Measurements from ENCODE around the gene ZFP91.
"Not testable (repeated sequence)": the region's sequence is repeated elsewhere in the genome, so short reads cannot be mapped to it uniquely, and the experiment has no call there.

The ZFP91 gene, protein sequence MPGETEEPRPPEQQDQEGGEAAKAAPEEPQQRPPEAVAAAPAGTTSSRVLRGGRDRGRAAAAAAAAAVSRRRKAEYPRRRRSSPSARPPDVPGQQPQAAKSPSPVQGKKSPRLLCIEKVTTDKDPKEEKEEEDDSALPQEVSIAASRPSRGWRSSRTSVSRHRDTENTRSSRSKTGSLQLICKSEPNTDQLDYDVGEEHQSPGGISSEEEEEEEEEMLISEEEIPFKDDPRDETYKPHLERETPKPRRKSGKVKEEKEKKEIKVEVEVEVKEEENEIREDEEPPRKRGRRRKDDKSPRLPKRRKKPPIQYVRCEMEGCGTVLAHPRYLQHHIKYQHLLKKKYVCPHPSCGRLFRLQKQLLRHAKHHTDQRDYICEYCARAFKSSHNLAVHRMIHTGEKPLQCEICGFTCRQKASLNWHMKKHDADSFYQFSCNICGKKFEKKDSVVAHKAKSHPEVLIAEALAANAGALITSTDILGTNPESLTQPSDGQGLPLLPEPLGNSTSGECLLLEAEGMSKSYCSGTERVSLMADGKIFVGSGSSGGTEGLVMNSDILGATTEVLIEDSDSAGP

GRCh38 chr11:58578635-58579191, at the start of gene ZFP91:
ZFP91 (plus strand) TSS chr11:58579063; CDS start chr11:58579282, 219 bp downstream.
- peak; percentile 98 for DNase-seq (ENCODE audit: low read depth)

GRCh38 chr11:58530236-58530635, 48.6 kb upstream of the ZFP91 start:
- DNase-seq (ENCODE audit: low read depth), result no peak

- no peak for DNase-seq (ENCODE audit: low read depth)
These were observed 47.0 kb upstream of the ZFP91 start for GRCh38 chr11:58531865-58532341.

DNA sequence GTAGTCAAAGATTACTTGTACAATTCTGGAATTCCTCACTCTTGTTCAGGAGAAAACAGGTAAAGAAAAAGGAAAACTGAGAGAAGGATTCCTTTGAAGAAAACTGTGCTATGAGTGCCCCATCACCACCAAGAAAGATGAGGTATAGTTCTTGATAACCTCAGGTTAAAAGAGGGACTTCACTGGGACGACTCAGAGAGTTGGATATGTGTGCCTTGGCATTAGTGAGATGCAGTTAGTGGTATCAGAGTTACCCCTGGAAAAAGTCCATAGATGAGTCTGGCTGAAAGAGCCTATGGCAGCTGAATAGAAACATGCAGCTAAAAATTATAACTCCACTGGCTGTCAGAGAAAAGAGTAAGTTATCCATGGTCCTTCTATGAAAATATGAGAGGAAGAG, 32.0 kb upstream of the ZFP91 start:
- DNase-seq (ENCODE audit: low read depth), result no peak

GRCh38 chr11:58549644-58550043, 29.2 kb upstream of the ZFP91 start:
- no peak for DNase-seq (ENCODE audit: low read depth)

GRCh38 chr11:58560842-58561241, 18.0 kb upstream of the ZFP91 start:
- no peak for DNase-seq (ENCODE audit: low read depth)

DNA sequence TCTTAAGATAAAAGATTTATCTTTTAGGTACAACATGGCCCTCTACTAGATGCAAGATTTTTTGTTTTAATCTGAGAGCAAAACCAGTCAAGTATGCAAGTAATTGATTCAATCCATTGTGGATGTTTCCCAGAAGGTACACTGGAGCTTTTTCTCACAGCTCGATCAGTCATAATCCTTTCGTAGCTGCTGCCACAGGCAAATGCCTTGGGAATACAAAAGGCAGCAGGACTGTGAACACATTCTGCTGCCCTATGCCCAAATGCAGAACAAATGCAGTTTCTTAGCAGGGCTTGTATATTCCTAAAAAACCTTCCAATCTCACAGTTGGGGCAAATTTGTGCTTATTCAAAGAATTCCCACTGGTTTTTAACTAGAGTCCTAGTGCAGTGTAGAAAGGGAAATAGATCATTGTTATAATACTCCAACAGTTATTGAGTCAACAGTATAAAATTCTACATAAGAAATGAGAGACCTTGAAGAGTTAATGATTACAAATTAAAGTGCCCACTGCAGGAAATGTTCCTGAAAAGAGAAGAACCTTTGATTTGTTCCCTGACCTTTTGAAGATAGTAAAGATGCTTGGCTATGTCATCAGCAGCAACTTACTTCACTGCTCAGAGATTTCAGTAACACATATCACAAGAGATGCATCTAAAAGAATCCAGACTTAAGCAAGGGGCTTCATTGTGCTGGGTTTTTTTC, 17.3 kb upstream of the ZFP91 start:
- no peak for DNase-seq (ENCODE audit: low read depth)

DNA sequence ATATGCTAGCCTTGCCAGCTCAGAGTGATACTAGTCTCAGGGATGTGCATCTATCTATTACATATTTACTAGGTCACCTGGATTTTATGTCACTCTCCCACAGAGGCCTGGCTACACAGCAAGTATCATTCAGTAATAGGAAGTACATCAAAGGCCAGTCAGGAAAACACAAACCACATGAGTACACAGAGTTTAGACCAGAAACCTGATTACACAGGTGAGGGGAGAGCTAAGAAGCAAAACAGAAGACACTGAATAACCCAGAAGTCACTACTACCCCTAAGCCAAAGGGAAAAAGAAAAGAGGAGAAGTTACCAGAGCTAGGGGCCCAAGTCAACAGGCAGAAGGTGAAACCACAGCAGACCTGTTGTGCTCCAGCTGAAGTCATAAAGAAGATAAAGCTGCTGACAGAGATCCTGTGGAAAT, 16.5 kb upstream of the ZFP91 start:
- DNase-seq (ENCODE audit: low read depth), result no peak

- DNase-seq (ENCODE audit: low read depth), result no peak
These were observed 14.6 kb upstream of the ZFP91 start for GRCh38 chr11:58564231-58564630.

DNA sequence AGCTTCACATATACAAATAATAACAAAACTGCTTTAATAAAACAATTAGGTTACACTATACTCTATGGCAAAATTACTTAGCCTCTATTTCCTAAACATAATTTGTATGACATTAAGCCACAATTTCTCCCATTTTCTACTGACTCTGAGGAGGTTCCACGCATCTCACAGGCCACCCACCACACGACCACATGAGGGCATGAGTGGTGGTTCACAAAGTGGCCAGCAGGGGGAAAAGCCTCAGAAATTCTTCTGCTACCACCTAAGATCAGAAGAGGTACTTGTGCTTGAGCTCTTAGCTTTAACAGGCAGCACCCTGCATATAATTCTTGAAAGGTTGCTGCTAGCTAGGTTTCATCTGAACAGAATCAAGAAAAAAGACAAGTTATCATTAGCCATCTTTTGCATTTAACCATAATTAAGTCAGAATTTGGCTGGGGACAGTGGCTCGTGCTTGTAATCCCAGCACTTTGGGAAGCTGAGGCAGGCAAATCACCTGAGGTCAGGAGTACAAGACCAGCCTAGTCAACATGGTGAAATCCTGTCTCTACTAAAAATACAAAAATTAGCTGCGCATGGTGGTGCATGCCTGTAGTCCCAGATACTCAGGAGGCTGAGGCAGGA, 10.9 kb upstream of the ZFP91 start:
- peak; percentile 42 for DNase-seq (ENCODE audit: low read depth)

- DNase-seq (ENCODE audit: low read depth), result not testable (repeated sequence)
These were observed 6.0 kb upstream of the ZFP91 start for GRCh38 chr11:58572906-58573305.

GRCh38 chr11:58573451-58574104, 5.3 kb upstream of the ZFP91 start:
- peak; percentile 81 for DNase-seq (ENCODE audit: low read depth)

- DNase-seq (ENCODE audit: low read depth), result peak; percentile 82
These were observed 4.0 kb upstream of the ZFP91 start for GRCh38 chr11:58574881-58575280.

DNA sequence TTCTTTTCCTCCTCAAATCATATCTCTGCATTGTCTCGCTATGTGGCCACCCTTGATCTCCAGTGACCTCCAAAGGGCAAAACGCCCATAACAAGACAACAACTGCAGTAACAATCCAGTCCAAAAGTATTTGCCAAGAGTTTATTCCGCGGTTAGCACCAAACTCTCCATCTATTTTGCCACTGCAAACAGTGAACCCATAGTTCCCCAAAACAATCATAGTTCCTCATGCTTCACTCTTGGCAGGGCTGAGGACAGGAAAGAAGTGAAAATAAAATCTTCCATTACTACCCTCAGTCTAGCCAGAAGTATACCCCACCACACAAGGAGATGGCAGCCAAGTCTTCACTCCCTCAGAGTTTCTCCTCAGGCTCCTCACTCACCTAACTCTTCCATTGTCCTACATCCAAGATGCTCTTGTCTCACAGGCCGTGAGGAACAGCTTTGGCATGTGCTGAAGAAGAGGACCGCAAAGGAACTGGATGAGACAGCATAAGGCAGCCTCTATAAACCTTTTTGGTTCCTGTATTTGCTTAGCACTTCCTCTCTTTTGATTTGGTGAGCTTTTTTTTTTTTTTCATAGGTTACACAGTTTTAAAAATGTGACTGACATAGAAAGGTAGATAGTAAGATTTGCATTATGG, 3.4 kb upstream of the ZFP91 start, which contains the start of gene LPXN:
TSS of gene LPXN (minus strand) at position 480 of the 644 bp plus-strand sequence. CDS start at position 396, 84 bp downstream.
- DNase-seq (ENCODE audit: low read depth), result peak; percentile 39

DNA sequence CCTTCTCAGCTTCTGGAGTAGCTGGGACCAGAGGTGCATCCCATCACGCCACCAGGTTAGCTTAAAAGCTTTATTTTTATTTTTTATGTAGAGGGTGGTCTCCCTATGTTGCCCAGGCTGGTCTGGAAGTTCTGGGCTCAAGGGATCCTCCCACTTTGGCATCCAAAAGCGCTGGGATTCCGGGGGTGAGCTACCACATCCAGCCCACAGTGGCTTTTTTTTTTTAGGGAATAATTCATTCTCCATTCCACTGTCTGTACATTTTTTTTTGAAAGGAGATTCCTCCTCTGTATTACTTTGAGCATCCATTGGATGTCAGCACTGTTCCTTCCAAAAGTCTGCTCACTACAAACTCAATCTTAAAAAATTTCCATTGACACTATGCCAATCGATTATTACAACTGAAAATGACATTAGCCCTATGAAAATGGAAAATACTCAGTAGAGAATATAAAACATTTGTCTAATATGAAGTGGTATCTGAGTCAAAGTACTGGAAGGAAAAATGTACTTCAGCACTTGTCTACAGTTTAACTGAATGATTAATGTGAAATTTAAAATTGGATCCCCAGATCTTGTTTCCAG, 1.9 kb upstream of the ZFP91 start:
- DNase-seq (ENCODE audit: low read depth), result peak; percentile 42

DNA sequence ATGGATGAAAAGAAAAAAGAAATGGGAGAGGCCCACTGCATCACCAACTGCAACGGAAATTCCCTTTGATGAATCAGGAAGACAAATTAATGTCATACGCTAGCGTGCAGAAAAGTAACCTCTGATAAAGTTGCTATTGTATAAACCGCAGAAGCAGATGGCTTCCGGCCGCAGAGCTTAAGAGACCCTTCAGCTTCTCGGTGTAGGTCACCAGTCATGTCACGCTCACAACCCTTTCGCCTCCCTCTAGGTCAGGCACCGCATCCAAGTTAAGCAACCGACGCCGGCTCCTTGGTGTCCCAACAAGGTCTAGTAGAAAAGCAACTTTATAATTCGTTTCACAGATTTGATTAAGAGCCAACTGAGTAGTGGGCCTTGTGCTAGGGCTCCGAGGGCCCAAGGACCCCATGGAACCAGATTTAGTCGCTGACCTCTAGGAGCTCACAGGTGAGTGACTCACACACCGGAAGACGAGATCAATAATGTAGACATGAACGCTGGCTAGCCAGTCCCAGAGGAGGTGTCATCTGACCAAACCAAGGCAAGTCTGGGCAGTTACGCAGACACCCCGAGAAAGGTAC, 1.2 kb upstream of the ZFP91 start:
- peak; percentile 70 for DNase-seq (ENCODE audit: low read depth)

GRCh38 chr11:58578136-58578634, 678 bp upstream of the ZFP91 start:
- DNase-seq (ENCODE audit: low read depth), result peak; percentile 98

DNA sequence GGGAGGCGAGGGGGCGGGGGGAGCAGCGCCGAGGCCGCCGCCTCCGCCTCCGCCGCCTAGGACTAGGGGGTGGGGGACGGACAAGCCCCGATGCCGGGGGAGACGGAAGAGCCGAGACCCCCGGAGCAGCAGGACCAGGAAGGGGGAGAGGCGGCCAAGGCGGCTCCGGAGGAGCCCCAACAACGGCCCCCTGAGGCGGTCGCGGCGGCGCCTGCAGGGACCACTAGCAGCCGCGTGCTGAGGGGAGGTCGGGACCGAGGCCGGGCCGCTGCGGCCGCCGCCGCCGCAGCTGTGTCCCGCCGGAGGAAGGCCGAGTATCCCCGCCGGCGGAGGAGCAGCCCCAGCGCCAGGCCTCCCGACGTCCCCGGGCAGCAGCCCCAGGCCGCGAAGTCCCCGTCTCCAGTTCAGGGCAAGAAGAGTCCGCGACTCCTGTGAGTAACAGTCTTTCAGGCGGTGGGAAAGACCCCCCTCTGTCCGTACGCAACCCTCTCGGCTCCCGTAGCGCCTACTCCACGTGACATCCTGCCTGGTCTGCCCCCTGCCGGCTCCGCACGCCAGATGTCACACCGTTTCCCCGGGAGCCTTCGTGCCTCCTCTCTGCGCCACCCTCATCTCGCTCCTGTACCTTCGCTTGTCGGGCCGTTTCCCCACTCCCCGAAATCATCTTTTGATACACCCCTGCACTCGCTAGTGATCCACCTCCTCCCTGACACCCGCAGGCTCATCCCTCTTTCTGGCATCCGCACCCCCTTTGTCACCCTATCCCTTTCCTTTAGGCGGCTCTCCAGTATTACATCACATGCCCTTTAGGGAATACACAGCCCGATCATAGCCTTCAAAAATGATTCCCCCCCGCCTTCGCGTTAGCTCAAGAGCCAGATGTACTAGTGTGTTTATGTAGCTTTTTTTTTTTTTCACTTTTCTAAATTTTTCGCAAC, 598 bp downstream of the ZFP91 start:
- DNase-seq (ENCODE audit: low read depth), result peak; percentile 90

- no peak for DNase-seq (ENCODE audit: low read depth)
These were observed 1.4 kb downstream of the ZFP91 start for GRCh38 chr11:58580311-58580710.

All from fibroblast of gingiva (primary cell).